ENCODE results near the gene CACNA1H.

DNA sequence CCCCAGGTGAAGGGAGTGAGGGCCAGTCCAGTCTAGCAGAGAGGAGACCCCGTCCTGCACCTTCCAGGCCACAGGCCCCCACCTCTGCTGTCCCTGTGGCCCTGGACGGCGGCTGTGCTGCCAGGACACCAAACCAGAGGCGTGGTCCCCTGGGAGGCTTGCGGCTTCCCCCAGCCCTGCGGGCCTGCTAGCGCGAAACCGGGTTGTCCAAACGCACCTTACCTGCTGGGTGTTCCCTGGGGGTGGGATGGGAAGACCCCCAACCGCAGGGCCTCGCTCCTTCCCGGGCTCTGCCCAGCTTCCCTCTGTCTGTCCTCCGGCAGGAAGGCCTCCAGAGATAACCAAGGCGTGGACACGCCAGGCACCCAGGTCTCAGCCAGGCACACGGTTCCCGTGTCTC, 19.6 kb upstream of the CACNA1H start:
- TF ChIP-seq, protein P1, sequence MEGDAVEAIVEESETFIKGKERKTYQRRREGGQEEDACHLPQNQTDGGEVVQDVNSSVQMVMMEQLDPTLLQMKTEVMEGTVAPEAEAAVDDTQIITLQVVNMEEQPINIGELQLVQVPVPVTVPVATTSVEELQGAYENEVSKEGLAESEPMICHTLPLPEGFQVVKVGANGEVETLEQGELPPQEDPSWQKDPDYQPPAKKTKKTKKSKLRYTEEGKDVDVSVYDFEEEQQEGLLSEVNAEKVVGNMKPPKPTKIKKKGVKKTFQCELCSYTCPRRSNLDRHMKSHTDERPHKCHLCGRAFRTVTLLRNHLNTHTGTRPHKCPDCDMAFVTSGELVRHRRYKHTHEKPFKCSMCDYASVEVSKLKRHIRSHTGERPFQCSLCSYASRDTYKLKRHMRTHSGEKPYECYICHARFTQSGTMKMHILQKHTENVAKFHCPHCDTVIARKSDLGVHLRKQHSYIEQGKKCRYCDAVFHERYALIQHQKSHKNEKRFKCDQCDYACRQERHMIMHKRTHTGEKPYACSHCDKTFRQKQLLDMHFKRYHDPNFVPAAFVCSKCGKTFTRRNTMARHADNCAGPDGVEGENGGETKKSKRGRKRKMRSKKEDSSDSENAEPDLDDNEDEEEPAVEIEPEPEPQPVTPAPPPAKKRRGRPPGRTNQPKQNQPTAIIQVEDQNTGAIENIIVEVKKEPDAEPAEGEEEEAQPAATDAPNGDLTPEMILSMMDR (IDR thresholded peaks at IDR 0.05) = no peak
- no peak for TF ChIP-seq EP300 (IDR thresholded peaks at IDR 0.05)
